ENCODE measurements around the gene MYZAP. TPM values are rescaled to one million over a fixed set of nuclear protein-coding genes. Genes with fewer than 3 reads are reported as not detected.

Gene MYZAP
- total RNA-seq, 1 experiment from 2014 or later: 5.9 TPM

- Histone ChIP-seq H2AFZ (no peak overlapping the region), H3K4me2 (no peak overlapping the region), H3K27ac (no peak overlapping the region), H3F3A (ENCODE audit: insufficient read depth, low read depth) (no peaks in the 10 kb centered on the region), H3K27me3 (ENCODE audit: insufficient read depth, low read depth) (no peaks in the 10 kb centered on the region), H3K9me2 (ENCODE audit: insufficient read depth) (no peaks in the 10 kb centered on the region), H3K4me1 (replicated peaks; ENCODE audit: insufficient read depth) (no peaks in the 10 kb centered on the region), H3K4me3 (no peak overlapping the region), H3K36me3 (ENCODE audit: low read depth) (no peaks in the 10 kb centered on the region), H4K20me1 (ENCODE audit: insufficient read depth) (no peaks in the 10 kb centered on the region), H3K9me3 (ENCODE audit: insufficient read depth, low read depth) (no peaks in the 10 kb centered on the region), H3K79me2 (ENCODE audit: low read depth) (no peaks in the 10 kb centered on the region)
- intact Hi-C loops (cut with micrococcal nuclease; ENCODE audit: unreplicated experiment): no loop called here
- no TSS peak for BruUV-seq (replicated peaks)
- DNase-seq: no peak
- TF ChIP-seq EZH2 (IDR thresholded peaks at IDR 0.05; ENCODE audit: low read depth) (no peak), CTCF (conservative IDR thresholded peaks at IDR 0.05) (no peak)
- ChIA-PET POLR2A (ENCODE audit: unreplicated experiment) (no interaction called here), CTCF (no interaction called here)
Measured at GRCh38 chr15:57726411-57726810, 134.7 kb downstream of the MYZAP start.

- no peaks in the 10 kb centered on the region for H4K20me1 ChIP-seq (ENCODE audit: insufficient read depth)
- H3K4me1 ChIP-seq (replicated peaks; ENCODE audit: insufficient read depth): no peaks in the 10 kb centered on the region
- no peaks in the 10 kb centered on the region for H3K9me3 ChIP-seq (ENCODE audit: insufficient read depth, low read depth)
- H3K4me2 ChIP-seq: no peak overlapping the region
- no peaks in the 10 kb centered on the region for H3K9me2 ChIP-seq (ENCODE audit: insufficient read depth)
- H3K79me2 ChIP-seq (ENCODE audit: low read depth): no peaks in the 10 kb centered on the region
- ChIA-PET POLR2A (ENCODE audit: unreplicated experiment) (no interaction called here), CTCF (interaction anchor here (0.6 kb wide), 1 partner anchor 476 kb away, joined by 4 read pairs; no protein-coding TSS in a partner anchor)
- no peak overlapping the region for H3K4me3 ChIP-seq
- H3F3A ChIP-seq (ENCODE audit: insufficient read depth, low read depth): no peaks in the 10 kb centered on the region
- no peaks in the 10 kb centered on the region for H3K27me3 ChIP-seq (ENCODE audit: insufficient read depth, low read depth)
- no peak for DNase-seq
- no peaks in the 10 kb centered on the region for H3K36me3 ChIP-seq (ENCODE audit: low read depth)
- BruUV-seq (replicated peaks): no TSS peak
- no peak overlapping the region for H2AFZ ChIP-seq
- TF ChIP-seq EZH2 (IDR thresholded peaks at IDR 0.05; ENCODE audit: low read depth): no peak
- no peak for TF ChIP-seq CTCF (conservative IDR thresholded peaks at IDR 0.05)
- intact Hi-C loops (cut with micrococcal nuclease; ENCODE audit: unreplicated experiment): no loop called here
- no peak overlapping the region for H3K27ac ChIP-seq
Measured at GRCh38 chr15:57727031-57727430, 135.3 kb downstream of the MYZAP start.

GRCh38 chr15:57728436-57728835, 136.7 kb downstream of the MYZAP start:
- Histone ChIP-seq H3K4me2 (no peak overlapping the region), H3K36me3 (ENCODE audit: low read depth) (no peaks in the 10 kb centered on the region), H3K9me2 (ENCODE audit: insufficient read depth) (no peaks in the 10 kb centered on the region), H3K4me3 (no peak overlapping the region), H3K79me2 (ENCODE audit: low read depth) (no peaks in the 10 kb centered on the region), H3K27ac (no peak overlapping the region), H4K20me1 (ENCODE audit: insufficient read depth) (no peaks in the 10 kb centered on the region), H3K27me3 (ENCODE audit: insufficient read depth, low read depth) (no peaks in the 10 kb centered on the region), H3F3A (ENCODE audit: insufficient read depth, low read depth) (no peaks in the 10 kb centered on the region), H2AFZ (no peak overlapping the region), H3K9me3 (ENCODE audit: insufficient read depth, low read depth) (no peaks in the 10 kb centered on the region), H3K4me1 (replicated peaks; ENCODE audit: insufficient read depth) (no peaks in the 10 kb centered on the region)
- intact Hi-C loops (cut with micrococcal nuclease; ENCODE audit: unreplicated experiment): no loop called here
- no peak for DNase-seq
- no peak for TF ChIP-seq CTCF (conservative IDR thresholded peaks at IDR 0.05)
- no peak for TF ChIP-seq EZH2 (IDR thresholded peaks at IDR 0.05; ENCODE audit: low read depth)
- ChIA-PET CTCF (no interaction called here), POLR2A (ENCODE audit: unreplicated experiment) (no interaction called here)
- BruUV-seq (replicated peaks): no TSS peak

All from PC-9 (cell line).